GM12872 (cell line): ENCODE results near the gene TGIF1.

ENCODE experiments used
- TF ChIP-seq, protein P1 (sequence below): IDR thresholded peaks from 3 replicates; pipeline ENCODE4 v1.5.1; 2011; ENCODE audit warnings: low read depth, mild to moderate bottlenecking, low read length, moderate library complexity; ENCODE audit not compliant: insufficient read depth

Gene TGIF1

GRCh38 chr18:3450012-3450798 lies at the start of gene TGIF1:
Gene TGIF1, plus strand, starts transcription at chr18:3450172. Its CDS starts 318 bp downstream, at chr18:3450490.
- TF ChIP-seq, protein P1, sequence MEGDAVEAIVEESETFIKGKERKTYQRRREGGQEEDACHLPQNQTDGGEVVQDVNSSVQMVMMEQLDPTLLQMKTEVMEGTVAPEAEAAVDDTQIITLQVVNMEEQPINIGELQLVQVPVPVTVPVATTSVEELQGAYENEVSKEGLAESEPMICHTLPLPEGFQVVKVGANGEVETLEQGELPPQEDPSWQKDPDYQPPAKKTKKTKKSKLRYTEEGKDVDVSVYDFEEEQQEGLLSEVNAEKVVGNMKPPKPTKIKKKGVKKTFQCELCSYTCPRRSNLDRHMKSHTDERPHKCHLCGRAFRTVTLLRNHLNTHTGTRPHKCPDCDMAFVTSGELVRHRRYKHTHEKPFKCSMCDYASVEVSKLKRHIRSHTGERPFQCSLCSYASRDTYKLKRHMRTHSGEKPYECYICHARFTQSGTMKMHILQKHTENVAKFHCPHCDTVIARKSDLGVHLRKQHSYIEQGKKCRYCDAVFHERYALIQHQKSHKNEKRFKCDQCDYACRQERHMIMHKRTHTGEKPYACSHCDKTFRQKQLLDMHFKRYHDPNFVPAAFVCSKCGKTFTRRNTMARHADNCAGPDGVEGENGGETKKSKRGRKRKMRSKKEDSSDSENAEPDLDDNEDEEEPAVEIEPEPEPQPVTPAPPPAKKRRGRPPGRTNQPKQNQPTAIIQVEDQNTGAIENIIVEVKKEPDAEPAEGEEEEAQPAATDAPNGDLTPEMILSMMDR: no peak

DNA sequence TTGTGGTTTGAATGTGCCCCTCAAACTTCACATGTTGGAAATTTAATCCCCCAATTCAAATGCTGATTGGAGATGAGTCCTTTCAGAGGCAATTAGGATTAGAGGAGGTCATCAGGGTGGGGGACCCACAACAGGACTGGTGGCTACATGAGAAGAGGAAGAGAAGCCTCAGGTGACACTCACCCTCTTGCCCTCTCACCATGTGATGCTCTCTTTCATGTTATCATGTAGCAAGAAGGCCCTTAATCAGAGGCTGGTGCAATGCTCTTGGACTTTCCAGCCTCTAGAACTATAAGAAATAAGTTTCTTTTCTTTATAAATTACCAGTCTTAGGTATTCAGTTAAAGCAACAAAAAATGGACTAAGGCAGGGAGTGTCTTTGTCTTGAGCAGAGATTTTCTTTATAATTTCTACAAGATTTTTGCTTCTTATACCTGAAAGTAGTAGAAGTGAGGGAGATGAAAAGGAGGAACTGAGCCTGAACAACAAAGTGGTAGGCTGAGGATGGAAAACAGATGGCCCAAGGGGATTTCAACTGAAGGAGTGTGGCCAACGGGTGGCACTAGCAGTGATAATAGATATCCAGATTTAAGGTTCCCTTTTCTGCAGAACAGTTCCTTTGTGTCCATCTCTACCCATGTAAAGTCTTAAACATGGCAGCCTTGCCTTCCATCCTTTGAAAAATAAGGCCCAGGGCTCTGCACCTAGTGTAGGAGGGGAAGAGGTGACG lies 49.2 kb upstream of the TGIF1 start:
- TF ChIP-seq, protein P1: no peak

DNA sequence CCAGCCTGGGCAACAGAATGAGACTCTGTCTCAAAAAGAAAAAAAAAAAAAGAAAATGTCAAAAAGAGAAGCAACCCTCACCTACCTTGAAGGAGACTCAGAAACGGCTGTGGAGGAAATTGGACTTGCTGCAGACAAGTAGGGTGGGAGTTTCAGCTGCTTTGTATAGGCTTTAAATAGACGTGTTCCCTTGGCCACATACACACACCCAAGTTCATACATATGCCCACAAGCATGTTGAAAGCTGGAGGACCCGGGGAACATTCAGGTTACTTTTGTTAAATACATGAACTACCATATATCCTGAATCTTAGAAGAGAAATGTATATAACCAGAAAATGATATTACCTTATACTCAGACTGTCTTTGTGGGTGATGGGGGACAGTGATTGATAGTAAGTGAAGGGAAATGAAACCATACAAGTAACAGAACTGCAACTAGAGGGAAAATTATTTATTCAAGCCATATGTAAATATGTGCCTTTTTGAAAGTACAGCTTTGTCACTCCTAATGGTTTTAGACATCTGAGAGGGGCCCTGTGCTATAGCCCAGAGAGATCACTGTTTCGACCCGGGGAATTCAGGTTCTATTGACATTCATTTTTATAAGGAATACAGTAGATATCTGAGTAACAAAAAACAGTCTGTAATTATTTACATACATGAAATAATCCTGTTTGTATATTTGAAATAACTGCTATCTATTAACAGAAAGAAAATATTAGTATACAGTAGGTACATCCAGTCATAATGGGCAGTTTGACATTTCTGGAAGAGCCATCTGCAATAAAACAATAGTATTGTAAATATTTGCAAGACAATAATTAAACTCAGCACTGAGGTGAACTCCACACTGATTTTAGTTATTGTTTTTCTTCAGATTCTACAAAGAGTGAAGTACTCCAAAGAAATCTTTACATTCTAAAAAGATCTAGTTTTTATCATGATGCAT lies 48.0 kb upstream of the TGIF1 start:
- TF ChIP-seq, protein P1: no peak

- TF ChIP-seq, protein P1: no peak
Measured at GRCh38 chr18:3402982-3403451, 47.0 kb upstream of the TGIF1 start.

GRCh38 chr18:3405713-3406112 lies 44.3 kb upstream of the TGIF1 start:
- TF ChIP-seq, protein P1: no peak

DNA sequence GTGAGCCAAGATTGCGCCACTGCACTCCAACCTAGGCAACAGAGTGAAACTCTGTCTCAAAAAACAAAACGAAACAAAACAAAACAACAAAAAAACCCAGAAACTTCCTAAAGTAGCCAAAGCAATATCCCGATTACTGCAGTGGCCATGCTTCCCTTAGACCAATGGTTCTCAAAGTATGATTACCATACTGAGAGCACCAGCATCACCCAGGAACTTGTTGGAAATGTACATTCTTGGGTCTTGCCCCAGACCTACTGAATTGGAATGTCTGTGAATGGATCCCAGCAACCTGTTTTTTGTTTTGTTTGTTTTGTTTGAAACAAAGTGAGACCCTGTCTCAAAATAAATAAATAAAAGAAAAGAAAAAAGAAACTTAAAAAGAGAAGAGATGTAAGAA lies 41.9 kb upstream of the TGIF1 start:
- TF ChIP-seq, protein P1: no peak
